B cell (primary cell): ENCODE data around the gene KRT82. TPM values are rescaled to one million over a fixed set of nuclear protein-coding genes. Genes with fewer than 3 reads are reported as not detected.

ENCODE experiments used
- ATAC-seq: fragments of 200-7000 bp; cut with Tn5 transposase; one replicate; pipeline ENCODE4 v1.10.0; 2021; ENCODE audit warnings: low read depth, mild to moderate bottlenecking, moderate number of reproducible peaks, moderate library complexity
- CTCF ChIA-PET: fragments of 350-600 bp; sonication (Branson Sonifier 250); formaldehyde crosslinking; loops from one replicate; lab custom pipeline; 2021; ENCODE audit warnings: antibody characterized with exemption, inconsistent platforms; lab: Charles Lee
- POLR2A ChIA-PET: fragments of 350-600 bp; sonication (Branson Sonifier 250); formaldehyde crosslinking; loops from one replicate; lab custom pipeline; 2021; ENCODE audit warnings: antibody characterized with exemption; lab: Charles Lee
- DNase-seq: peaks from one replicate; pipeline ENCODE4 v3.0.0; 2013
- H2AFZ ChIP-seq: 2 replicates; pipeline ENCODE4 v1.6.1; 2012; ENCODE audit warnings: mild to moderate bottlenecking, low read depth, low read length; ENCODE audit not compliant: insufficient read depth, poor library complexity, severe bottlenecking
- H3K27ac ChIP-seq, 2 donors: 1 replicate in 1 of 2; 2 replicates in 1 of 2; pipeline ENCODE4 v1.5.1; 2012 to 2013; ENCODE audit warnings: low read length in 2 of 2, mild to moderate bottlenecking in 2 of 2, moderate library complexity in 1 of 2
- H3K27me3 ChIP-seq, 4 experiments: fragments of 200-600 bp in 1 of 4; sonication (generic) in 1 of 4; replicated peaks in 1 of 4; 1 replicate in 2 of 4; 2 replicates in 2 of 4; pipeline versions ENCODE4 v1.6.1 to v1.7.0; 2013 to 2016; ENCODE audit warnings: low read length in 3 of 4, mild to moderate bottlenecking in 2 of 4, mixed read lengths in 1 of 4, moderate library complexity in 1 of 4; ENCODE audit not compliant: insufficient read depth in 4 of 4, control insufficient read depth in 3 of 4; ENCODE audit errors: control extremely low read depth in 1 of 4
- H3K36me3 ChIP-seq, 2 experiments: replicated peaks in 1 of 2; 1 replicate in 1 of 2; 2 replicates in 1 of 2; pipeline versions ENCODE4 v1.6.1 to v1.7.1; 2013; ENCODE audit warnings: low read length in 1 of 2; ENCODE audit not compliant: insufficient read depth in 2 of 2, control insufficient read depth in 1 of 2; ENCODE audit errors: control extremely low read depth in 1 of 2, extremely low read depth in 1 of 2
- H3K4me1 ChIP-seq, 2 donors: fragments of 200-600 bp in 1 of 2; sonication (generic) in 1 of 2; 1 replicate in 1 of 2; 2 replicates in 1 of 2; pipeline versions ENCODE4 v1.5.1 to v1.6.1; 2013 to 2017; ENCODE audit warnings: low read length in 2 of 2; ENCODE audit not compliant: control insufficient read depth in 2 of 2, insufficient read depth in 2 of 2
- H3K4me2 ChIP-seq: replicated peaks from 2 replicates; pipeline ENCODE3; 2012; ENCODE audit warnings: mild to moderate bottlenecking, low read depth, low read length; ENCODE audit not compliant: poor library complexity, severe bottlenecking
- H3K4me3 ChIP-seq, 5 experiments: fragments of 200-600 bp in 1 of 5; sonication (generic) in 1 of 5; 1 replicate in 3 of 5; 2 replicates in 2 of 5; pipeline versions ENCODE4 v1.5.1 to v1.7.0; 2011 to 2016; ENCODE audit warnings: low read length in 4 of 5, mild to moderate bottlenecking in 4 of 5, low read depth in 2 of 5, control low read depth in 1 of 5, moderate library complexity in 1 of 5; ENCODE audit not compliant: insufficient read depth in 1 of 5; ENCODE audit errors: control extremely low read depth in 1 of 5, extremely low read depth in 1 of 5
- H3K79me2 ChIP-seq: fragments of 200-600 bp; sonication (generic); one replicate; pipeline ENCODE4 v1.6.0; 2016; ENCODE audit warnings: low read length; ENCODE audit not compliant: control insufficient read depth, insufficient read depth
- H3K9ac ChIP-seq: fragments of 200-600 bp; sonication (generic); 2 replicates; pipeline ENCODE4 v1.6.1; 2017; ENCODE audit warnings: mild to moderate bottlenecking, low read length, moderate library complexity
- H3K9me3 ChIP-seq, 3 donors: one replicate each; pipeline versions ENCODE4 v1.6.1 to v1.7.1; 2013; ENCODE audit warnings: low read length in 2 of 3; ENCODE audit not compliant: control insufficient read depth in 2 of 3, insufficient read depth in 1 of 3; ENCODE audit errors: control extremely low read depth in 1 of 3
- H4K20me1 ChIP-seq: 2 replicates; pipeline ENCODE4 v1.6.0; 2012; ENCODE audit warnings: mild to moderate bottlenecking, low read length; ENCODE audit not compliant: insufficient read depth, control insufficient read depth, poor library complexity, severe bottlenecking
- H3K27ac Mint-ChIP-seq: one replicate; pipeline ENCODE4 v1.8.0; 2021; ENCODE audit warnings: mixed read lengths
- H3K27me3 Mint-ChIP-seq: one replicate; pipeline ENCODE4 v1.8.0; 2021; ENCODE audit warnings: mixed read lengths
- H3K4me1 Mint-ChIP-seq: one replicate; pipeline ENCODE4 v1.8.0; 2021; ENCODE audit warnings: mixed read lengths
- H3K4me3 Mint-ChIP-seq: one replicate; pipeline ENCODE4 v1.8.0; 2021; ENCODE audit warnings: mixed read lengths
- H3K9me3 Mint-ChIP-seq: one replicate; pipeline ENCODE4 v1.8.0; 2022; ENCODE audit warnings: mixed read lengths; ENCODE audit not compliant: insufficient read depth
- CTCF ChIP-seq: fragments of 200-600 bp; IDR thresholded peaks from one replicate; pipeline ENCODE4 v1.8.0; 2022; ENCODE audit warnings: antibody characterized with exemption, mild to moderate bottlenecking
- EZH2 ChIP-seq: IDR thresholded peaks from 2 replicates; pipeline ENCODE4 v1.6.1; 2012; ENCODE audit warnings: borderline replicate concordance, low read depth, mild to moderate bottlenecking, moderate library complexity, low read length; ENCODE audit not compliant: insufficient read depth, poor library complexity, severe bottlenecking
- WGBS: methylation state at CpG from one replicate; pipeline ENCODE4 v1.1.5; 2013; ENCODE audit warnings: missing lambda C conversion rate; ENCODE audit not compliant: insufficient coverage; 5-methylcytosine and 5-hydroxymethylcytosine counted together
- intact Hi-C: fragments of 100-400 bp; cut with micrococcal nuclease; formaldehyde crosslinking; loops from one replicate; pipeline ENCODE4 v1.10.0; 2022
- polyA plus RNA-seq: library from polyadenylated mRNA; depleted of rRNA; stranded (reverse); fragments of >200 nt; gene quantifications from 2 replicates; pipeline ENCODE4 v1.2.3, GENCODE V29; 2012
- total RNA-seq, 2 donors: library from RNA; stranded (reverse); fragments of 120-200 nt in 1 of 2; gene quantifications; 1 replicate in 1 of 2; 2 replicates in 1 of 2; pipeline versions ENCODE4 v1.2.3 to v1.2.4, GENCODE V29; 2013 to 2022

Gene KRT82
- total and polyA plus RNA-seq, 2 donors (not counting 1 experiment from before 2014, with no cell fraction given): not detected

GRCh38 chr12:52350021-52350620 lies 56.0 kb downstream of the KRT82 start:
- WGBS: 92% methylated on average over 8 of the region's 8 CpGs
- Mint-ChIP-seq H3K27me3 (peaks cover 19% of the 10 kb centered on the region), H3K27ac (no peak overlapping the region), H3K9me3 (no peaks in the 10 kb centered on the region), H3K4me3 (no peak overlapping the region), H3K4me1 (peaks cover 3% of the 10 kb centered on the region)
- no peaks in the 10 kb centered on the region for H3K9me3 ChIP-seq
- ChIA-PET POLR2A (no interaction called here), CTCF (interaction anchor here (0.7 to 1.1 kb wide), 2 partner anchors 15 to 630 kb away, joined by 3 read pairs; no protein-coding TSS in a partner anchor)
- H3K4me1 ChIP-seq: no peaks in the 10 kb centered on the region
- H3K4me2 ChIP-seq: no peak overlapping the region
- intact Hi-C loops: no loop called here
- ATAC-seq: no peak
- peaks cover 0 to 9% (median 3%) of the 10 kb centered on the region in 4 experiments for H3K27me3 ChIP-seq
- no peak for DNase-seq
- TF ChIP-seq CTCF (no peak), EZH2 (no peak)
- no peak overlapping the region for H3K4me3 ChIP-seq
- no peak overlapping the region for H3K27ac ChIP-seq
- no peak overlapping the region for H2AFZ ChIP-seq
- no peaks in the 10 kb centered on the region for H4K20me1 ChIP-seq
- H3K36me3 ChIP-seq: no peaks in the 10 kb centered on the region
- no peaks in the 10 kb centered on the region for H3K79me2 ChIP-seq
- no peak overlapping the region for H3K9ac ChIP-seq

- Histone ChIP-seq H4K20me1 (no peaks in the 10 kb centered on the region), H3K27me3 (peaks cover 0 to 9% (median 3%) of the 10 kb centered on the region in 4 experiments), H3K9me3 (peaks cover 0 to under 1% (median 0%) of the 10 kb centered on the region in 3 donors), H3K4me3 (no peak overlapping the region), H2AFZ (no peak overlapping the region), H3K27ac (no peak overlapping the region), H3K4me1 (no peaks in the 10 kb centered on the region), H3K9ac (no peak overlapping the region), H3K4me2 (no peak overlapping the region), H3K79me2 (no peaks in the 10 kb centered on the region), H3K36me3 (no peaks in the 10 kb centered on the region)
- POLR2A ChIA-PET: no interaction called here
- H3K27me3 Mint-ChIP-seq: peaks cover 15% of the 10 kb centered on the region
- TF ChIP-seq EZH2: no peak
- no peak for TF ChIP-seq CTCF
- intact Hi-C loops: no loop called here
- DNase-seq (no peak), ATAC-seq (no peak)
- CTCF ChIA-PET: interaction anchor here (0.7 to 1.1 kb wide), 2 partner anchors 14 to 631 kb away, joined by 3 read pairs; no protein-coding TSS in a partner anchor
- no peaks in the 10 kb centered on the region for H3K9me3 Mint-ChIP-seq
- peaks cover 3% of the 10 kb centered on the region for H3K4me1 Mint-ChIP-seq
- no peak overlapping the region for H3K27ac Mint-ChIP-seq
- 57% methylated on average over 5 of the region's 6 CpGs for WGBS
- H3K4me3 Mint-ChIP-seq: no peak overlapping the region
Observed at GRCh38 chr12:52349196-52349595, 56.9 kb downstream of the KRT82 start.
